H1 (cell line): ENCODE results near the gene ADAMTS16. TPM values are rescaled to one million over a fixed set of nuclear protein-coding genes. Genes with fewer than 3 reads are reported as not detected.

Source experiments
- CBX8 ChIP-seq: fragments of 300-800, 300-1000 bp; sonication (generic); IDR thresholded peaks from 2 replicates; pipeline ENCODE4 v1.7.1; 2016; ENCODE audit warnings: low read depth, low read length, borderline replicate concordance
- KDM1A ChIP-seq: fragments of 200-600, 300-600 bp; sonication (generic); IDR thresholded peaks from 2 replicates; pipeline ENCODE4 v1.7.1; 2016; ENCODE audit warnings: mild to moderate bottlenecking, low read length, borderline replicate concordance
- TAF7 ChIP-seq: optimal IDR thresholded peaks from 2 replicates; pipeline ENCODE3; 2011; ENCODE audit warnings: low read depth, mild to moderate bottlenecking, inconsistent platforms, low read length, moderate library complexity, borderline replicate concordance
- polyA plus RNA-seq, 7 experiments: library from polyadenylated mRNA; depleted of rRNA in 3 of 7; stranded (reverse) in 5 of 7; unstranded in 2 of 7; fragments of >200 nt in 5 of 7; fragments of 200-250 nt in 2 of 7; gene quantifications; 1 replicate in 5 of 7; 2 replicates in 1 of 7; 4 replicates in 1 of 7; pipeline versions ENCODE4 v1.2.1 to v1.2.3, GENCODE V29; 2011 to 2013; ENCODE audit warnings: missing spikeins in 2 of 7, mixed read lengths in 2 of 7
- total RNA-seq: library from RNA; stranded (reverse); fragmentation: NEBNext Ultra II Directional; extraction: Animal tissue kit (Norgen Biotek cat#: 25700); gene quantifications from 2 replicates; pipeline ENCODE4 v1.2.1, GENCODE V29; 2021

Gene ADAMTS16
- total and polyA plus RNA-seq, 2 of the 8 experiments (the other 6 are each of a cell fraction or from before 2014, with no cell fraction given): 3.7 to 16.0 TPM

- TF ChIP-seq KDM1A (peak; percentile 55; the same call in 1 of the 2 replicates), CBX8 (no peak), TAF7 (no peak)
Measured at GRCh38 chr5:5183189-5183699, 43.1 kb downstream of the ADAMTS16 start (continued).
